B cell (primary cell): ENCODE results near the gene GNG11.

Source experiments
- CTCF ChIP-seq: fragments of 200-600 bp; IDR thresholded peaks from one replicate; pipeline ENCODE4 v1.8.0; 2022; ENCODE audit warnings: antibody characterized with exemption, mild to moderate bottlenecking
- EZH2 ChIP-seq: IDR thresholded peaks from 2 replicates; pipeline ENCODE4 v1.6.1; 2012; ENCODE audit warnings: borderline replicate concordance, low read depth, mild to moderate bottlenecking, moderate library complexity, low read length; ENCODE audit not compliant: insufficient read depth, poor library complexity, severe bottlenecking

DNA sequence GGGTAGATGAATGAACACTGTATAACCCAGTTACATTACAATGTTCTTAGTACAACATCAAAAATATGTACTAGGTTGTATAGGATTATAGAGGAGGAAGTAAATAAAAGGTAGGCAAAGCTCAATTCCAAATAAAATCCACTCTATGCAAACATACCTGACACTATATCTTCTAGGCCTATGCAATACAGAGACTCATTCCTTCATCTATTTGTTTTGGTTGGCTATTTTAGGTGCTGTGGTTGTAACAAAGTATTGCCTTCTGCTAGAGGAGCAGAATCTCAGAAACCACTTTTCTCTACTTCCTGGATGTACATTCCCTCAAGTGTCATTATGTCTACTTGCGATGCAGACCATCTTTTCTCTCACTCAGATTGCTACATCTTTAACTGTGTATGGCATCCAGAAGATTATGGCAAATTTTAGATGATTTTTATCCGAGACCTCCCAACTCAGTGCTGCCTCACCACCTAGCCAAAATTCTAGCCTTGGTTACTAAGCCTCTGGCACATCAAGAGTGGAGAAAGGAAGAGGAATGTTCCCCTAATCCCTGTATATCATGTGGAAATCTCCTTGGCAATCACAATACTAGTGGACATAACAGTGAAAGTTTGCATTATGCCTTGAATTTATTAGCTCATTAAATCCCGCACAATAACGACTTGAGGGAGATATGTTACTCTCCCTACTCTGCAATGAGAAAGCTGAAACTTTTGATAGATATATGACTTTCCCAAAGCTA, 25.5 kb upstream of the GNG11 start:
- TF ChIP-seq CTCF, result no peak
- no peak for TF ChIP-seq EZH2
